NK-92 treated with Interleukin-12 subunit alpha and Interleukin-12 subunit beta, amount 100 ng/mL, for 24 hours (cell line): ENCODE measurements around the gene CYS1.
A peak's percentile ranks its signal among the peaks of the same experiment; 100 is the strongest.
"Not testable (repeated sequence)": the region's sequence is repeated elsewhere in the genome, so short reads cannot be mapped to it uniquely, and the experiment has no call there.

ENCODE experiments used
- DNase-seq: peaks from one replicate; lab custom pipeline; 2025; lab: John Stamatoyannopoulos, UW

CYS1 gene, protein sequence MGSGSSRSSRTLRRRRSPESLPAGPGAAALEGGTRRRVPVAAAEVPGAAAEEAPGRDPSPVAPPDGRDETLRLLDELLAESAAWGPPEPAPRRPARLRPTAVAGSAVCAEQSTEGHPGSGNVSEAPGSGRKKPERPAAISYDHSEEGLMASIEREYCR

DNA sequence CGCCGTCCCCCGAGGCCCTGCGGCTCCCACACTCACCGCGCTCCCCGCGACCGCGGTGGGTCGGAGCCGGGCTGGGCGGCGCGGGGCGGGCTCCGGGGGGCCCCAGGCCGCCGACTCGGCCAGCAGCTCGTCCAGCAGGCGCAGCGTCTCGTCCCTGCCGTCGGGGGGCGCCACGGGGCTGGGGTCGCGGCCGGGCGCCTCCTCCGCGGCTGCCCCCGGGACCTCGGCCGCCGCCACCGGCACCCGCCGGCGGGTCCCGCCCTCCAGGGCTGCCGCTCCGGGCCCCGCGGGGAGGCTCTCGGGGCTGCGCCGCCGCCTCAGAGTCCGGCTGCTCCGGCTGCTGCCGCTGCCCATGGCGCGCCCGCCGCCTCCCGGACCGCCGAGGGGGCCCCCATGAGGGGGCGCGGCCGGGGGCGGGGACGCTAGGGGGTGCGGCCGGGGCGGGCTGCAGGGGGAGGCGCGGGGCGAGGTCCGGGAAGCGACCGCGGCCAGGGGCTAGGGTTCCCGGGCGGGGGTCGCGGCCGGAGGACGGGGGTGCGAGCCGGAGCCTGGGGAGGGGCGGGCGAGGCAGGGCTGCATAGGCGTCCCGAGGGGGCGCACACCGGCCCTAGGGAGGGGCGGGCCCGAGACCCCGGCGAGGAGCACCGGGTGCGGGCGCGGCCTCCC, at the start of gene CYS1:
TSS of gene CYS1 (minus strand) at position 542 of the 666 bp plus-strand sequence. CDS start at position 354, 188 bp downstream.
- no peak for DNase-seq

DNA sequence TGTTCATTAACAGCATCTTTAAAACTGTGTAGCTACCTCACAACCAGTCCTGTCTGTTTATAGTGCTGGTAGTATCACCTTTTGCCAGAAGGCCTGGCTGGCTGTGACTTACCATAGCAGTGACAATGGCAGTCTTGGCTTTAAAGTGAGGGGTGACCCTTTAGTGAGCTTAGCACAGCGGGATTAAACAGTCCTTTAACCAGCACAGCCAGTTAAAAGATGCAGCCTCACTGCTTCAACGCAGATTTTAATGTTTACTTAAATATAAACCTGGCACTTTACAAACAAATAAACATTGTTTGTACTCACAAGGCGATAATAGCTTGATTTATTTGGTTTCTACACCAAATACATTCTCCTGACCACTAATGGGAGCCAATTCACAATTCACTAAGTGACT, 49.3 kb upstream of the CYS1 start:
- no peak for DNase-seq

DNA sequence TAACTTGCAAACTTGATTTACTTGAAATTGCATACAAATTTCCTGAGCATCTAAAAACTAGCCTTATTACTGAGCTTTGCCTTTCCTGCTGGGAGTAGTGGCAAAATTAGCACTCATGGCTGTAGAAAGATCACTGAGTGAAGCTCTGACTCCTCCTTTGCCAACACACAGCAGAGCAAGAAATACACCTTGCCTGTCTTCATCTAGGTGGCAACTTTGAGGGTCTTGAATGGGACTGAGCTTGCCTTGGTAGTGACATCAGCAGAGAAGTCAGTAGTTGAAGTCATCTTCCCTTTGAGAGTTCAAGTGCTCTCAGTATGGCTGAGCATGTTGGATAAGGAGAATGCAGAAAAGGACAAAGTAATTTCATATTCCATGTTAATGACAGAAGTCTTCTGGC, 48.2 kb upstream of the CYS1 start:
- no peak for DNase-seq

DNA sequence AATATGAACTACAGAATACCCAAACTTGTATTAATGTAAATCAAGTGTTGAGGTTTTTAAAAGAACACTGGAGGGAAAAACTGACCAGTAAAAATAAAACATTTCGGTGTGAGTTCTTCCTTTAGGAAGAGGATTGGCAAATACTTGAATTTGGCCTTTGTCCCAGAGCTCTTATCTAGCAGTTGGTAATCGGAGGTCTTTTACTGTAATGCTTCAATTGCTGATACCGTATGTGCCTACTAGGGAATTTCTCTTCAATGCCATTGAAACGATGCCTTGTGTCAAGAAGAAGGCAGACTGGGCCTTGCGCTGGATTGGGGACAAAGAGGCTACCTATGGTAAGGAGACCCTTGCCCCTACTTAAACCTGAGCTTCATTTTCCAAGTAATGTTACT, 46.4 kb upstream of the CYS1 start:
- DNase-seq: no peak

DNA sequence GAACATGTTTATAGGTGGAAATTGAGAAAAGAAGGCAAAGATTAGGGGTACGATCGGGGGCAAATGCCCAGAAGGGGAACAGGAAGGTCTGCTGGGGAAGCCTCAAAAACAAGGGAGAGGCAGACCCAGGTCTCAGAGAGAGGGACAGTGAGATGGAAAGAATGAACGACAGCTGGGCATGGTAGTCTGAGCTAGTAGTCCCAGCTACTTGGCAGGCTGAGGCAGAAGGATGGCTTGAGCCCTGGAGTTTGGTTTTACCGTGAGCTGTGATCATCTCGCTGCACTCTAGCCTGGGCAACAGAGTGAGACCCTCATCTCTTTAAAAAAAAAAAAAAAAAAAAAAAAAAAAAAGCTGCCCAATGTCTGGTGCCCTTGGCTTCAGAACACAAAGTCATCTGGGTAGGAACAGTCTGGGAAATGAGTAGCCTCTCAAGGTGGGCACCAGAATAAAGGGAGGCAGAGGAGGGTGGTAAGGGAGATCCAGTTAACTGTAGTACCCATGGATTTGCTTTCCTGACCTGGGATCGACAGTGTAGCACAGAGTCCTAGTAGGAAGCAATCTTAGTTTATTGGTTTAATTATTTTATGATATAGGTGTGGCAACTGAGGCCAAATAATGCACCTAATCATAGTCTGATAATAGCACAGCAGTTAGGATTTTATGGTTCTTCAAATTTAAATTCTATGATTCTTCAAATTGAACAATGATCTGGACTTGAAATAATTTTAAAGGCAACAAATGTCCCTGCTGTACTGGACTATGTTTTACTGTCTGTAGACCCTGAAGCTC, 45.8 kb upstream of the CYS1 start:
- DNase-seq: no peak

DNA sequence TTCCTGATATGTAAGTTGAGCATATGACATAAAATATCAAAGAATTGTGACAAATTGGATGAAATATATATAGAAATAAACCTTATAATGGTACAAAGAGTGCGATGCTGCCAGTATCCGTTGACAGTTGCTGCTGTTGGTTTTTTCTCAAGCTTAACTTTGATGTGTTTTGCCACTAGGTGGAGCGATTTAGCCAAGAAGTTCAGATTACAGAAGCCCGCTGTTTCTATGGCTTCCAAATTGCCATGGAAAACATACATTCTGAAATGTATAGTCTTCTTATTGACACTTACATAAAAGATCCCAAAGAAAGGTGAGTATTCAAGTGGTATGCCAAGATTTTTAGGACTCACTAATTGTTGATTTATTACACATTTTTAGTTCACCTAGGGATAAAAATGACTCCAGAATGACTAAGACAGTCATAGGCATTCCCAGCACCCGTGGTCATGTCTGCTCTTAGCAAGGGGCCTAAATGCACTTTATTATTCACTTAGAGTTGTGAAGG, 44.4 kb upstream of the CYS1 start:
- no peak for DNase-seq

DNA sequence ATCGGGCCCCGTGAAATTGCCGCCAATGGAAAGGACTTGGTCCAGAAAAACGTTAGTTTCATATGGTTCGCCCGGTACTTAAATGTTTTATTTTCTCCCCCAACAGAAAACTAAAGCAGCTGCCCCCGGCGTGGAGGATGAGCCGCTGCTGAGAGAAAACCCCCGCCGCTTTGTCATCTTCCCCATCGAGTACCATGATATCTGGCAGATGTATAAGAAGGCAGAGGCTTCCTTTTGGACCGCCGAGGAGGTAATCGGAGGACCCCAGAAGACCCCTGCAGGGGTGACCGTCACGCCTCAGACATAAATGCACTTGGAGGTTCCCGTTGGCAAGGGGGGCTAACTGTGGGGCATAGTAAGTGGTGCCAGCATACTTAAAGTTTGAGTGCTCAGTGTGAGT, 43.1 kb upstream of the CYS1 start:
- no peak for DNase-seq

DNA sequence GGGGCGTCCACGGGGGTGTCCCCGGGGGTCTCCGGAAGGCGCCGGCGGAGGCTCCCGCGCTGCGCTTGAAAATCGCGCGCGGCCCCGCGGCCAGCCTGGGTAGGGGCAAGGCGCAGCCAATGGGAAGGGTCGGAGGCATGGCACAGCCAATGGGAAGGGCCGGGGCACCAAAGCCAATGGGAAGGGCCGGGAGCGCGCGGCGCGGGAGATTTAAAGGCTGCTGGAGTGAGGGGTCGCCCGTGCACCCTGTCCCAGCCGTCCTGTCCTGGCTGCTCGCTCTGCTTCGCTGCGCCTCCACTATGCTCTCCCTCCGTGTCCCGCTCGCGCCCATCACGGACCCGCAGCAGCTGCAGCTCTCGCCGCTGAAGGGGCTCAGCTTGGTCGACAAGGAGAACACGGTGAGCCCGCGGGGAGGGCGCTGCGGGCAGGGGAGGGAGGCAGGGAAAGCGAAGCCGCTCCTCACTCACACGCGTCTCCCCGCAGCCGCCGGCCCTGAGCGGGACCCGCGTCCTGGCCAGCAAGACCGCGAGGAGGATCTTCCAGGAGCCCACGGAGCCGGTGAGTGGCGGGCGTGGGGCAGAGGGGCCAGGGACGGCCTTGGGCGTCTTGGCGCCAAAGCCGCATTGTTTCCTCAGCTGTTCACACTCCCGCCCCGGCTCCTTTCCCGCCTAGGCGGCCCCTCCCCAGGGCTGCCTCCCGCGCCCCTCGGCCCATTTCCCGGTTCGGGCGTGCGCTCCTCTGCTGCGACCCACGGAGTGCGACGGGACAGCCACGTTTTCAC, 42.5 kb upstream of the CYS1 start, which contains the start of gene RRM2:
TSS of gene RRM2 (plus strand) at position 240 of the 781 bp plus-strand sequence. CDS start at position 300, 60 bp downstream.
- DNase-seq: peak; percentile 90

DNA sequence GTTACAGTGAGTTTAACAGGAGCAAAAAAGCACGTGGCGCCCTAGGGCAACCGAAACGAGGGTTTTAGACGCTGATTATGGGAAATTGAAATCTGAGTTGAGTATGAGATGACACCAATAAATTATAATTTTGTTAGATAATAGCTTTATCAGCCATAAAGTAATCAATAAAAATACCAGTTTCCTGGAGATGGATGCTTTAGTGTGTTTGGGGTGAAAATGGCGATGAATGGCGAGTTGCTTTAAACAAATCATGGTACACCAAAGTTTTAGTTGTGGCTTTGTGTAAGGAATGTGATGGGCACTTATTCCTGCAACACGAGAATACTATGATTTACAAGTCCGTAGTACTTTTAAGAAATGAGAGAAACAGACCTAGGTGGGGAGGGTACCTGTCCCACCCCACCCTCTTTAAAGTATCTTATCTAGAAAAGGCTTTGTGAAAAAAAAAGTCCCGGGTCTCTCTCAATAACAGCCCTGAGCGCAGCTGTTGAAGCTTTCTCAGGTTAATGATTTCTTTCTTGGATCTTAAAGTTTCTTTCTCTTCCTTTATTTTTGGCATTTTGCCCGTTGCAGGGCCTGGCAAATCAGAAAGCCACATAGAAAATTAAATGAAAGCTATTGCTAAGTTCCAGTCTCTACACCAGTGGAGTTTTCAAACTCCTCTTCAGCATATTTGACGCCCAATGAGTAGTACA, 40.8 kb upstream of the CYS1 start:
- no peak for DNase-seq

DNA sequence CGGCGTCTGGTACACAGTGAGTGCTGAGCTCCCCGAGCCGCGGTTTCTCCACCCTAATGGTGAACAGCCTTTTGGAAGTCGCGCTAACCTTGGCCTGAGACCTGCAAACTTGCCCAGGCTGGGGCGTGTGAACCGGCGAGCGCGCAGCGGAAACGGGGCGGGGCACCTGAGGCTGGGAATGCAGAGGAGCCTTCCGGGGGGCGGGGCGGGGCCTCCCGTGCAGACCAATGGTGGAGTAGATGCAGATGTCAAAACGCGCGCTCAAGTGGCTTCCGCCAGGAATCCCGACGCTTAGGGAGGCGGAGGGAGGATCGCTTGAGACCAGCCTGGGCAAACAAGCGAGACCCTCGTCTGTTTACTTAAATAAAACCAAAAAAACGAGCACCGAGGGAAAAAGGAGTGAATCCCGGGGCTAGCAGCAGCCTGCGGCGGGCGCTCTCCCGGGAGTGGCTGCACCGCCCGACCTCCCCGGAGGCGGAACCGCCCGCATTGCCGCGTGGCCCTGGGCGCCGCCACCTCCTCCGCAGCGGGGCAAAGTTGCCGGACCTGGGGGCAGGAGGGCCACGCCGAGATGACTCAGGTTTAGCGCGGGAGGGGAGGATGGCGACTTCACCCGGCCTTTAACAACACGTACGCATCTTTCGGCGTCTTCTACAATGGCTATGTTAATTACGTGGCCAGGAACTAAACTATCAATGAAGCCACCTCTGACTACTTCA, 40.1 kb upstream of the CYS1 start:
- DNase-seq: peak; percentile 94

DNA sequence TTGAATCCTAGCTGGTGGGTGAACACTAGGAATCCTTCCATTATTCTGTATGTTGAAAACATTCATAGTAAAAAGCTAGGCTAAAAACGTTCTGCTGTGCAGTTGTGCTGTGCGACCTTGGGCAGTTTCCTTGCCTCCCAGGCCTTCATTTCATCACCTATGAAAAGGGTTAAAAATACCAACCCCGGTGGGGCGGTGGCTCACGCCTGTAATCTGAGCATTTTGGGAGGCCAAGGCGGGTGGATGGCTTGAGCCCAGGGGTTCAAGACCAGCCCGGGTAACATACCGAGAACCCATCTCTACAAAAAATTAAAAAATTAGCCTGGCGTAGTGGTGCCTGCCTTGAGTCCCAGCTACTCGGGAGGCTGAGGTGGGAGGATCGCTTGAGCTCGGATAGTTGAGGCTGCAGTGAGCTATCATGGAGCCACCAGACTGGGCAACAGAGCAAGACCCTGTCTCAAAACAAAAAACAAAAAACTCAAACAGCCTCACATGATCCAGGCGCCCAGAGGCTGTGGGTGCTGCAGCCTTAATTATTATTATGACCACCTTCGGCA, 39.5 kb upstream of the CYS1 start:
- DNase-seq: no peak

DNA sequence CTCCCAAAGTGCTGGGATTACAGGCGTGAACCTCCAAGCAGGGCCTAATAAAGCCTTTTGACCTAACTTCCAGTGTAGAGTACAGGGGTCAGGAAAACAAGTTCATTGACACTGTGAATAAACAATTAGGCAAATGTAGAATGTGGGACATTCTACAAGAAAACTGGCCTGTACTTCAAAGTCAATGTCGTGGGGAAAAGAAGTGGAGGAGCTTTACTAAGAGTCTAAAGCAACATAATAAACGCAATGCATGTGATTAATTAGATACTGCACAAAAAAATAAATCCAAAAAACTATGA, 38.8 kb upstream of the CYS1 start:
- no peak for DNase-seq

DNA sequence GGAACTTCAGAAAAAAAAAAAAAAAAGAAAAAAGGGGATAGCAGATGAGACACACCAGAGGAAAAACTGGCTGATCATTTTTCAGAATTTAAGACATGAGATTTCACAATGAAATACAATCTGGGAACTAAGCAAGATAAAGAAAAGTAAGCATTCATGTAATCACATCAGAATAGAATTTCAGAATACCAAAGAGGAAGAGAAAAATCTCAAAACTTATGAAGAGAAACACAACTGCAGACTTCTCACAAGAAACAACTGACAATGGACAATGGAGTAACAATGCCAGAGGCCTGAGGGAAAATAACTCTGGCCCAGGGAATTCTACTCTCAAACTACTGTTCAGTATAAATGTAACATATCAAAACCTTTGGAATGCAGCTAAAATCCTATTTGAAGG, 29.1 kb upstream of the CYS1 start:
- DNase-seq: no peak

DNA sequence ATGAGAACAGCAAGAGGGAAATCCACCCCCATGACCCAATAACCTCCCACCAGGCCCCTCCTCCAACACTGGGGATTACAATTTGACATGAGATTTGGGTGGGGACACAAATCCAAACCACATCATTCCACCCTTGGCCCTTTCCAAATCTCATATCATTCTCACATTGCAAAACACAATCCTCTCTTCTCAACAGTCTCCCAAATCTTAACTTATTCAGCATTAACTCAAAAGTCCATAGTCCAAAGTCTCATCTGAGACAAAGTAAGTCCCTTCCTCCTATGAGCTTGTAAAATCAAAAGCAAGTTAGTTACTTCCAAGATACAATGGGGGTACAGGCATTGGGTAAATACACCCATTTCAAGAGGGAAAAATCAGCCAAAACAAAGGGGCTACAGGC, 24.7 kb upstream of the CYS1 start:
- not testable (repeated sequence) for DNase-seq

DNA sequence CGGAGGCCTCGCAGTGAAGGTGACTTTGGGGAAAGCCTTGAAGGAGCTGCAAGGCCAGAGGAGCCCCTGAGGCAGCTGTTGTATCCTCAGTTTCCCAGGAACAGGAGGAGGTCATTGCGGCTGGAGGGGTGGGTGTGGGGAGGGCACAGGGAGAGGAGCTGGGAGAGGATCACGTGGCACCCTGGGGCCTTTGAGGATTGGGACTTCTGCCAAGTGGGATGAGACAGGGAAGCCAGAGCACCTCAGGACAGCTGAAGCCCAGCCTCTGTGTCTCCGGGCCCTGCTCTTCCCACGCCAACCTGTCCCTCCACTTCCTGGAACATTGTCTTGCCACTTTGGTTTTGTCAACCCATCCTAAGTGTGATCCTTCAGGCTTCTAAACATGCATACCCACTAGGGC, 23.0 kb upstream of the CYS1 start:
- DNase-seq: no peak

DNA sequence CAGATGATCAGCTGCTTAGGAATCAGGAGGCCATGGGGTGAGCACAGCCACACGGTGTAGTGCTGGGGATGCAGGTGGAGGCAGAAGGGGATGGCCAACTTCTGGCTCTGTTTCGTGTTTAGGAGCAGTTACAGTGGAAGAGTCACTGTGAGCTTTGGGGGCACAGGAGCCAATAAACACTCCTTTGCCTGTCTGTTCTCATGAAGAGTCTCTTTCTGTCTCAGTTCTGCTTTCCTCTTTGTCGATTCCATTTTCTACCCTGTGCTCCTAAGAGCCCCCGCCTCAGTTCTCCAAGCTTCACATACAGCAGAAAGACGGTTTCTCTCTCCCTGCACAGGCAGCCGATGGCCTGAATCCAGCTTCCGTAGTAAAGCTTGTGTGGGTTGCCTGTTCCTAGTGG, 21.3 kb upstream of the CYS1 start:
- DNase-seq: no peak

DNA sequence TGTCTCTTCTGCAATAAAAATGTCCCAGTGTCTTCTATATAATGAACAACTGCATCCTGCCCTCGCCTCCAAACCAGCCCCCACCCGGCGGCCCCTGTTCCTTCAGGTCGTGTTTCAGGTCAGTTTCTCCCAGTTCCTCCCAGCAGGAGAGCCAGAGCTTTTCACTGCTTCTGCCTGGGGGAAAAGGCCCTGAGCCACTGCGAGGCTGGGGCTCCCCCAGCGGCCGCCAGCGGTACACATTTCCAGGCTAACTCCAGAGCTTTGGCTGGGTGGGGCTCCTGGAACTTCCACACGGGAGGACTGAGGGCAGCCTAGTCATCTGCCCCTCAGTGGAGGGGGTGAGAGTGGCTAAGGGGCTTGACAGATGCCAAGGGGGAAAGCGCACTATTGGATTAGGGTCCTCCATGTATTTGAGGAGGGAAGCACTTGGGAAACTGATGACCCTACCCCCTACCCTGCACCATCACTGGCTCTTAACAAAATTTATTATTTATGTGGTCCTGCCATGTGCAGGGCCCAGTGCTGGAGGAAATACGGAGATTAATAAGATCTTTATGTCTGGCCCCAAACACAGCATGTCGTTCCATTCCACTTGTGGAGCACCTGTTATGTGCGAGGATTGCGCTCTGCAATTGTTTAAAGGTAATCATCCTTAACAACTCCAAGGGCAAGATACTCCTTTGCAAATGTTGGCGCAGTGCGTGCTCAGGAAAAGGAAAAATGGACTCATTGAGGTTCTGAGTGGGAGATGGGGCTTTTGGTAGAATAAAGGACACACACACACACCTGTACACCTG, 17.3 kb upstream of the CYS1 start:
- DNase-seq: peak; percentile 8

DNA sequence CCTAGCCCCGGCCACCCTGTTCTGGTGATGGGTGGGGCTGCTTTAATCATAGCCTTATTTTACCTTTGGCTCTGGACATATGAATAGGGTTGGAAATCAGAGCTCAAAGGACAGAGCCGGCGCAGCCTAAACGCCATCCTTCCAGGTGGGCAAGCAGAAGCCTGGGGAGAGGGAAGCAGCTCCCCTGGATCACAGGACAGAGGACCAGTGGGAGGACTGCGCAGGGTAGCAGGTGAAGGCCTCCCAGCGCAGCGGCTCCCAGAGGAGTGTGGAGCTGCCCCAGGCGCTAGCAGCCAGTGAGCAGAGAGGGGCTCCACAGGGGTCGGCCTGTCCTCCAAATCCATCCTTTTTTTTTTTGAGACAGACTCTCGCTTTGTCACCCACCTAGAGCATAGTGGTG, 16.4 kb upstream of the CYS1 start:
- no peak for DNase-seq

DNA sequence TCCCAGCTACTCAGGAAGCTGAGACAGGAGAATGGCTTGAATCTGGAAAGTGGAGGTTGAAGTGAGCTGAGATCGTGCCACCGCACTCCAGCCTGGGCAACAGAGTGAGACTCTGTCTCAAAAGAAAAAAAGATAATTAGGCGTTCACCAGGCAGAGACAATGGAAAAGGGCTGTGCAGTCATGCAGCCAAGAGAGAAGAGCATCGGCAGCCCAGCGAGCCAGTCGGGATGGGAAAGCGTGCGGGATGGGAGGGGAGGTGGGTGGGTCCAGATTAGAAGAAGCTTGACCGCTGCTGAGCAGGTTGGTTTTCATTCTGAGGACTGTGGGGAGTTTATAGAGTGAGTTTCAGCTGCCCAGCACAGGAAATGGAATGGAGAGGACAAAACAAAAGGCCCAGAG, 15.0 kb upstream of the CYS1 start:
- DNase-seq: no peak

DNA sequence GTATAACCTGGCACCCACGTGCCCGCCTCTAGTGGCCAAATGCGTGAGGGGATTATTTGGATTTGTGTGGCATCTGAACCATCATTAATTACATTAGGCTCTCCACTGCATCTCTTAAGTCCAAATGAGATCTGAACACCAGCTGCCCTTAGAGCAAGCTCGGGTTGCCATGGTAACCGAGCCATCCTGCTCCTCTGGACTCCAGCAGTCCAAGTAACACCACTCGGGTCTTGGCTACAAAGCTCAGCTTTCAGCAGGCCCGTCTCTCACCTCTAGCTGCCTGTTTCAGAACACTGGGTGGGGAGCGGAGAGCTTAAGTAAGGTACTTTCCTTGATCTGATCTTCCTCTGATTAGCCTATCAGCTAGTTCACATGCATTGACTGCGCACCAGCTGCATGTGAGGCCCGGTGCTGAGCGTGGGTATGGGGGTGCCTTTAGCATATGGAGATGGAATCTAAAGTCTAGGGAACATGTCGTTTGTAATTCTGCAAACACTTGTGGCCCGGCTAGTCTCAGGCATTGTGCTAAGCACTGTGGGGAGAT, 14.1 kb upstream of the CYS1 start:
- no peak for DNase-seq
